ENCODE measurements around the gene GSK3B. TPM values are rescaled to one million over a fixed set of nuclear protein-coding genes. Genes with fewer than 3 reads are reported as not detected.

Gene GSK3B
- total RNA-seq, 1 donor = 94.1 TPM

DNA sequence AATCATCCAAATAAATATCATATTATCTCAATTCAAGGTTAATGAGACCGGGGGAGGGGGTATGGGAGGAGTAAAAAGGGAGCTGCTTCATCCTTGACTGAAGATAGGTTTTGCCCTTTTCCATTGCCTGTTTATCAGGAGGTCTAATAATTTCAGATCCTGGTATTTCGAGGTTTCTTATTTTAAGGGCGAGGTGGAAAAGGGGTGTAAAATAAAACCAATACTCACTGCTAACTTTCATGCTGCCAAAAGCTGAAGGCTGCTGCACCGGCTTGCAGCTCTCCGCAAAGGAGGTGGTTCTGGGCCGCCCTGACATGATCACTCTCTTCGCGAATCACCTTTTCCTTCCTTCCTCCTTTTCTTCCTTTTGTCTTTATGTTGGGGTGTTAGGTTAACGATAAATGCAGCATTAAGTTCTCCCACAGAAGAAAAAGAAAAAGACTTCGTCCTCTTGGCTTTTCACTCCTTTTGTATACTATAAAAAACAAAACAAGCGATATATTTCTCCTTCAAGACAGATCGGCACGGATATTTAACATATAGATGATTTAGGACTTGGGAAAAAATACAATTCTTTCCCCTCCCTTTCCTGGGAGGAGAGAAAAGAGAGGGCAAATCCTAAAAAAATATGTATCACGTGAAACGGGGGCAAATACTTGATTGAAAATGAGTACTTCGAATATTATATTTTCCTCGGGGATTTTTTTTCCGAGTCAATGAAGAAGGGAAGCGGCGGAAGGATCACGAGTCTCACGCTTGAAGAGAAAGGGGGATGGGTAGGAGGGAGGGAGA, 932 bp downstream of the GSK3B start:
- DNase-seq (ENCODE audit: low read depth) = peak; percentile 92
- TF ChIP-seq, protein P1, sequence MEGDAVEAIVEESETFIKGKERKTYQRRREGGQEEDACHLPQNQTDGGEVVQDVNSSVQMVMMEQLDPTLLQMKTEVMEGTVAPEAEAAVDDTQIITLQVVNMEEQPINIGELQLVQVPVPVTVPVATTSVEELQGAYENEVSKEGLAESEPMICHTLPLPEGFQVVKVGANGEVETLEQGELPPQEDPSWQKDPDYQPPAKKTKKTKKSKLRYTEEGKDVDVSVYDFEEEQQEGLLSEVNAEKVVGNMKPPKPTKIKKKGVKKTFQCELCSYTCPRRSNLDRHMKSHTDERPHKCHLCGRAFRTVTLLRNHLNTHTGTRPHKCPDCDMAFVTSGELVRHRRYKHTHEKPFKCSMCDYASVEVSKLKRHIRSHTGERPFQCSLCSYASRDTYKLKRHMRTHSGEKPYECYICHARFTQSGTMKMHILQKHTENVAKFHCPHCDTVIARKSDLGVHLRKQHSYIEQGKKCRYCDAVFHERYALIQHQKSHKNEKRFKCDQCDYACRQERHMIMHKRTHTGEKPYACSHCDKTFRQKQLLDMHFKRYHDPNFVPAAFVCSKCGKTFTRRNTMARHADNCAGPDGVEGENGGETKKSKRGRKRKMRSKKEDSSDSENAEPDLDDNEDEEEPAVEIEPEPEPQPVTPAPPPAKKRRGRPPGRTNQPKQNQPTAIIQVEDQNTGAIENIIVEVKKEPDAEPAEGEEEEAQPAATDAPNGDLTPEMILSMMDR (IDR thresholded peaks at IDR 0.05; ENCODE audit: insufficient read depth, low read depth, low read length) = no peak
- H3K4me3 ChIP-seq (ENCODE audit: low read depth, low read length) = peak overlapping the region; percentile 90

DNA sequence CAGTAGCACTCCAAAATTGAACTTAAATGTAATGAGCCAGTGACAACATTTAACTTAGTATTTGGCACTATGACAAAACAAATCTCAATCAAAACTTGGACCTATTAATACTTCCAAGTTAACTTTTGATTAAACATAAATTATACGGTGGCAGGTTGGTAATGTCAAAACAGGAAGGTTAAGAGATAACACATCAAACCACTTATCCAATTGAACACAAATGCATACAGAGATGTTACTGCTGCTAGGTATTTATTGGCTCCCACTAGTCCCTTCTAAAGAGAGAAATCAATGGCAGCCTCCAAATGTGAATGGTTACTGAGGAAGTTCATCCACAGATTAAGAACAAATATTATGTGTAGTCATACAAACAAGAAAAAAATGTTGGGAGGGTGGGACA, 1.8 kb downstream of the GSK3B start:
- DNase-seq (ENCODE audit: low read depth) = no peak
- peak overlapping the region; percentile 90 for H3K4me3 ChIP-seq (ENCODE audit: low read depth, low read length)
- TF ChIP-seq, protein P1 (IDR thresholded peaks at IDR 0.05; ENCODE audit: insufficient read depth, low read depth, low read length) = no peak

DNA sequence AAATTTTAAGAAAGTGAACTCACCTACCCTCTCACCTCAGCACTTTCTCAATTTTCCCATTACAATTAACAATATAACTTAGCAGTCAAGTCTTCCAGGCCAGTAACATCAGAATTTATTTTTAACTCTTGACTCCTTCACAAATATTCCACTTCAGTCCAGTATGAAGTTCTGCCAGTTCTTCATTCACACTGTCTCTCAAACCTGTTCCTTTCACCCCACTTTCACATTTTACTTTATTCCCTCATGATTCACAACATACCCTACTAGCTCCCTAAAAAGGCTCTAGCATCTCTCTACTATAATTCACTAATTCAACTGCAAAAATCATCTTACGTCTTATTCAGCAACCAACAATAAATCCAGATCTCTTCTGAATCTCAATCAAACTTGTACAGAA, 3.8 kb downstream of the GSK3B start:
- TF ChIP-seq, protein P1 (IDR thresholded peaks at IDR 0.05; ENCODE audit: insufficient read depth, low read depth, low read length) = no peak
- H3K4me3 ChIP-seq (ENCODE audit: low read depth, low read length) = peak overlapping the region; percentile 90
- DNase-seq (ENCODE audit: low read depth) = no peak

DNA sequence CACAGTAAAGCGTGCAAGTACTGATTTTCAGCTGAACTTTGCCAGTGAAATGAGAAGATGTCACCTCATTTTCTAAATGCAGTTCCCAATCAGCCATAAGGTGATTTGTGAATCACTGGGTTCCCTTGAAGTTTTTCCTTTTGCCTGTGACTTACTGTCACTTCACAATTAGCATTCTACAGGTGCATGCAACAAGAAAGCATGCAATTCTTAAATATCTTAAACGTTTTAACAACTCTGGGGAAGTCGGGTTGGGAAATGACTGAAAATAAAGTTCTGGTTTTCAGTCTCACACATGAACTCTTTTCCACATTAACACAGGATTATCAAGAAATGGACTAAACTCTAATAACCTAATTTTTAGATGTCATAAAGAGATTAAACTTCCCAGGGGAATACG, 5.2 kb downstream of the GSK3B start:
- no peak for DNase-seq (ENCODE audit: low read depth)
- TF ChIP-seq, protein P1 (IDR thresholded peaks at IDR 0.05; ENCODE audit: insufficient read depth, low read depth, low read length) = no peak
- no peak overlapping the region for H3K4me3 ChIP-seq (ENCODE audit: low read depth, low read length)

DNA sequence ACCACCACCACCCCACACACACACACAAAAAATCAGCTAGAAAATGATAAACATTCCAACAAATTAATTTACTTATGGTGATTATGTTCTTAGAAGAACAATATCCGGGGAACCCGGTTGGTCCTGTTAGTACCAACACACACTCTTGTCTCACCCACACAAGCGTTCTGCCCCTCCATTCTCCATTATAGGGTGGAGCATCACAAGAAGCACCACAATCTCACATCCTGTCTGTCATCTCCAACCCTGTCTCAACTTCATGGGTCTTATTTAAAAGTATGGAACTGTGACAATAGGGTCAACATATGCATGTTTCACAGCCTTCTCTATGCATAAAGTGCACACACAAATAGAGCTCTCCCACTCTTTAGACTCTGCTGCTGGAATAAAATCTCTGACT, 5.6 kb downstream of the GSK3B start:
- no peak overlapping the region for H3K4me3 ChIP-seq (ENCODE audit: low read depth, low read length)
- no peak for DNase-seq (ENCODE audit: low read depth)
- TF ChIP-seq, protein P1 (IDR thresholded peaks at IDR 0.05; ENCODE audit: insufficient read depth, low read depth, low read length) = no peak

DNA sequence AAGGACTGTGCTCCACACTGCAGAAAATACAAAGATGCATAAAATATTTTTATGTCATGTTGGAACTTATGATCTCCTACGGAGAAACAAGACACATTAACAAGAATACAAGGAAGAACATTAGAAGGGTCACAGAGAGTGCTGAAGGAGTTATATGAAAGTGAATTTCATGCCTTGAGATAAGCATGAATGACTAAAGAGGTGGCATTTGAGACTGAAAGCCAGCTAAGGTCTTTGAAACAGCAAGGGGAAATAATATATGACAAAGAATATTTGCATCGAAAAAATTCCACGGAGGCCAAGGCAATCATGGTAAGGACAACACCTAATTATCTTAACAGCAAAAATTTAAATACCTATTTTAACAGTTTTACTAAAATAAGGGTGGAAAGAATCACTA, 12.5 kb downstream of the GSK3B start:
- TF ChIP-seq, protein P1 (IDR thresholded peaks at IDR 0.05; ENCODE audit: insufficient read depth, low read depth, low read length) = no peak
- DNase-seq (ENCODE audit: low read depth) = no peak
- H3K4me3 ChIP-seq (ENCODE audit: low read depth, low read length) = no peak overlapping the region

DNA sequence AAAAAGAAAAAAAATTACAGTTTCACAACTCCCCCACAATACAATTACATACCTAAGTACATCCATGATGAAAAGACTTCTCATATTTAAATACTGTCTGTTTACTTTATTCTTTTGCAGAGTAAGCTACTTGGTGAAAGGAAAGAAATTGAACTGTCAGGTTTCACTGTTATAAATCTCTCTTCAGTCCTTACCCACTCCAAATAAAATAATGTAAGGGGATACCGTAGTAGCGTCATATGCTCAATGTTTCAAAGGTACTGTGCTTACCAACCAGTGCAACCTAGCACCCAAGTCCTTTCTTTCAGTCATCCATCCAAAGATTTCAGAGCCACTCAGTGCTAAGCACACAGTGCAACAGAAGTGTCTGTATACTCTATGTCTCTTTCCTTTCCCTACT, 13.4 kb downstream of the GSK3B start:
- TF ChIP-seq, protein P1 (IDR thresholded peaks at IDR 0.05; ENCODE audit: insufficient read depth, low read depth, low read length) = no peak
- H3K4me3 ChIP-seq (ENCODE audit: low read depth, low read length) = no peak overlapping the region
- no peak for DNase-seq (ENCODE audit: low read depth)

All from fibroblast of villous mesenchyme (primary cell).